ENCODE measurements around the gene FAM83F. TPM values are rescaled to one million over a fixed set of nuclear protein-coding genes. Genes with fewer than 3 reads are reported as not detected.

FAM83F gene
- total RNA-seq (2013; cell fraction: nucleolus; rRNA removed): 0.04 and 0.49 TPM in 2 replicates
- not detected in 2 replicates for total RNA-seq (2014; rRNA removed)
- not detected in 2 replicates for total RNA-seq (2014; rRNA removed; fragmentation: Illumina TruSeq; extraction: Trizol)
- total RNA-seq (2021): 0.03 and 0.05 TPM in 2 replicates
- polyA plus RNA-seq (2011; ENCODE audit: low read depth): not detected
- 0.01 TPM in 1 of 2 replicates, not detected in the other for polyA plus RNA-seq (2011; rRNA removed)
- under 0.01 TPM in 2 replicates for polyA plus RNA-seq (2011; cell fraction: cytosol; rRNA removed)
- 0.06 TPM in 2 replicates for polyA plus RNA-seq (2011; cell fraction: nucleus; rRNA removed)
- 0.03 TPM in 1 of 2 replicates, not detected in the other for polyA plus RNA-seq (2012)
- 0.01 TPM in 1 of 2 replicates, not detected in the other for polyA plus RNA-seq (2014; fragmentation: Illumina TruSeq; extraction: Trizol)
- polyA plus RNA-seq (2014; fragmentation: Nextera tagmentation; extraction: Ambion mirVana): not detected
- 0.01 TPM in 1 of 2 replicates, not detected in the other for polyA plus RNA-seq (2014; rRNA removed)
- polyA plus RNA-seq (2016; fragmentation: Nextera tagmentation; extraction: Ambion mirVana): not detected
- polyA minus RNA-seq (2011; rRNA and poly(A)+ RNA removed): 0.21 TPM in 1 of 2 replicates, not detected in the other
- not detected in 2 replicates for polyA minus RNA-seq (2011; cell fraction: cytosol; rRNA and poly(A)+ RNA removed)
- polyA minus RNA-seq (2011; cell fraction: nucleus; rRNA and poly(A)+ RNA removed): not detected in 2 replicates
- Bru-seq, nascent RNA: percentile 13 among the genes with signal in this experiment
- BruChase-seq, experiment 1, labeled RNA remaining after a 6-hour chase: percentile 26 among the genes with signal in this experiment
- percentile 25 among the genes with signal in this experiment for BruChase-seq, experiment 2, labeled RNA remaining after a 2-hour chase
- long read RNA-seq, experiment 1: 0 reads
- long read RNA-seq, experiment 2: 0 reads

DNA sequence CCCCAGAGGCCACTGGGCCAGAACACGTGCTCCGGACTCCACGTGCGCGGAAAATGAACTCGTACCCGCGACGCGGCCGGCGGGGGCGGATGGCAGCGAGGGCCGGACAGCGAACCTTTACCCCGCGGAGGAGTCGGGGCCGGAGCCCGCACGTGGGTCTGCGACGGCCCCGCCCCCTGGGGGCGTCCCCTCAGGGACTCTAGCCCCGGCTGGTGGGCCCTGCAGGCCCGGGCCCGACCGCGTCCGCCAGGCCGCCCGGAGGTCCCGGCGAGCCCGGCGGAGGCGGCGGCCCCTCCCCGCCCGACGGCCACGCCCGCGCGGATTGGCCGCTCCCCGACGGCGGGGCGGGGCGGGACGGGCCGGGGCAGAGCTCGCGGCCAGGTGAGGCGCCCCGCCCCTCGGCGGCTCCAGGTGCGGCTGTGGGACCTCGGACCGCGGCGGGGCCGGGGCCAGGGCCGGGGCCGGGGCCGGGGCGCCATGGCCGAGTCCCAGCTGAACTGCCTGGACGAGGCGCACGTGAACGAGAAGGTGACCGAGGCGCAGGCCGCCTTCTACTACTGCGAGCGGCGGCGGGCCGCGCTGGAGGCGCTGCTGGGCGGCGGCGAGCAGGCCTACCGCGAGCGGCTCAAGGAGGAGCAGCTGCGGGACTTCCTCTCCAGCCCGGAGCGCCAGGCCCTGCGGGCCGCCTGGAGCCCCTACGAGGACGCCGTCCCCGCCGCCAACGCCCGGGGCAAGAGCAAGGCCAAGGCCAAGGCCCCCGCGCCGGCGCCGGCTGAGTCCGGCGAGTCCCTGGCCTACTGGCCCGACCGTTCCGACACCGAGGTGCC is at the start of gene FAM83F:
TSS of gene FAM83F (plus strand) at position 389 of the 827 bp plus-strand sequence. CDS start at position 478, 89 bp downstream.
- no peaks in the 10 kb centered on the region for H3K79me2 ChIP-seq (ENCODE audit: control insufficient read depth, insufficient read depth, low read length)
- DNase-seq (ENCODE audit: low read depth, low spot score): no peak
- H3K36me3 ChIP-seq (ENCODE audit: control insufficient read depth in 2 of 2, insufficient read depth in 2 of 2, low read length in 1 of 2): no peaks in the 10 kb centered on the region
- WGBS (ENCODE audit: insufficient coverage, insufficient replicate concordance, low lambda C conversion rate, missing lambda C conversion rate): 68% methylated on average over 54 of the region's 115 CpGs
- BruUV-seq (replicated peaks): no TSS peak
- ChIA-PET SMC1A (ENCODE audit: uncharacterized antibody, unreplicated experiment) (interaction anchor here (1.2 kb wide), 1 partner anchor 38 kb away, joined by 3 read pairs; no protein-coding TSS in a partner anchor), POLR2A (no interaction called here), RAD21 (ENCODE audit: unreplicated experiment) (no interaction called here), CTCF (interaction anchor here (0.7 to 1.5 kb wide), 2 partner anchors 30 to 79 kb away, joined by 3 to 4 read pairs; no protein-coding TSS in a partner anchor)
- peak; percentile 56 for TF ChIP-seq SUZ12 (IDR thresholded peaks at IDR 0.05; ENCODE audit: unreplicated experiment)
- no peak for TF ChIP-seq ZZZ3 (IDR thresholded peaks at IDR 0.05; ENCODE audit: control insufficient read depth, insufficient read length, low read depth)
- no peak within 1 kb of the TSS for H2AFZ ChIP-seq (ENCODE audit: control insufficient read depth, low read depth, low read length)
- FAIRE-seq: no peak
- ATAC-seq: no peak
- H3K27ac ChIP-seq (ENCODE audit: control insufficient read depth, insufficient read depth): no peak within 1 kb of the TSS
- in situ Hi-C loops (cut with MboI) (no loop called here), intact Hi-C loops (cut with micrococcal nuclease; ENCODE audit: unreplicated experiment) (no loop called here)
- H3K4me2 ChIP-seq (ENCODE audit: control insufficient read depth, insufficient read depth): no peak within 1 kb of the TSS
- no peaks in the 10 kb centered on the region for H4K20me1 ChIP-seq (ENCODE audit: control insufficient read depth, insufficient read depth)
- H3K4me3 ChIP-seq: no peak within 1 kb of the TSS
- no peaks in the 10 kb centered on the region for H3K9me3 ChIP-seq (replicated peaks; ENCODE audit: control insufficient read depth, insufficient read depth, low read length)
- peaks cover 3 to 6% of the 10 kb centered on the region in 2 experiments for H3K27me3 ChIP-seq (replicated peaks in 1 of 2; ENCODE audit: control insufficient read depth in 2 of 2, insufficient read depth in 2 of 2, low read length in 1 of 2)
- no peak within 1 kb of the TSS for H3K9ac ChIP-seq (ENCODE audit: control insufficient read depth, insufficient read depth, low read length)
- H3K4me1 ChIP-seq (ENCODE audit: control insufficient read depth, insufficient read depth, low read length): no peaks in the 10 kb centered on the region

All from GM12878 (cell line).